HepG2 (cell line): ENCODE data around the gene LINGO3. TPM values are rescaled to one million over a fixed set of nuclear protein-coding genes. Genes with fewer than 3 reads are reported as not detected.

ENCODE experiments used
- AKAP8 ChIP-seq: sonication (generic); formaldehyde crosslinking; IDR thresholded peaks from 2 replicates; pipeline ENCODE4 v1.5.1; 2020; ENCODE audit warnings: mild to moderate bottlenecking, missing genetic modification reagents
- HNRNPLL ChIP-seq: fragments of 200-400 bp; formaldehyde crosslinking; IDR thresholded peaks from 2 replicates; pipeline ENCODE4 v1.6.1; 2017; ENCODE audit warnings: mild to moderate bottlenecking, low read depth, low read length; ENCODE audit not compliant: poor library complexity, severe bottlenecking
- KDM5A ChIP-seq: fragments of 200-600 bp; sonication (generic); IDR thresholded peaks from 2 replicates; pipeline ENCODE4 v1.7.0; 2018; ENCODE audit warnings: antibody characterized with exemption, mild to moderate bottlenecking, low read length, borderline replicate concordance
- KLF16 ChIP-seq, 2 experiments: sonication (generic) in 1 of 2; formaldehyde crosslinking in 1 of 2; IDR thresholded peaks; 2 replicates each; pipeline versions ENCODE4 v1.6.1 to v1.8.0; 2016 to 2023; ENCODE audit warnings: missing genetic modification reagents in 2 of 2, missing compliant biosample characterization in 1 of 2
- NFE2L2 ChIP-seq: fragments of 150-350 bp; IDR thresholded peaks from 2 replicates; pipeline ENCODE4 v1.6.1; 2014; ENCODE audit warnings: low read length
- NFIC ChIP-seq: IDR thresholded peaks from 2 replicates; pipeline ENCODE4 v1.6.1; 2012; ENCODE audit warnings: mild to moderate bottlenecking, low read length, inconsistent platforms
- NR3C1 ChIP-seq: sonication (generic); formaldehyde crosslinking; IDR thresholded peaks from 2 replicates; pipeline ENCODE4 v1.4.0; 2020; ENCODE audit warnings: missing genetic modification reagents
- PAWR ChIP-seq: sonication (generic); formaldehyde crosslinking; IDR thresholded peaks from 2 replicates; pipeline ENCODE4 v1.4.0; 2020; ENCODE audit warnings: missing genetic modification reagents, mild to moderate bottlenecking, borderline replicate concordance
- PAX8 ChIP-seq: sonication (generic); formaldehyde crosslinking; IDR thresholded peaks from 2 replicates; pipeline ENCODE4 v1.8.0; 2022; ENCODE audit warnings: mild to moderate bottlenecking, missing genetic modification reagents, borderline replicate concordance
- POLR2AphosphoS5 ChIP-seq: IDR thresholded peaks from 2 replicates; pipeline ENCODE4 v1.6.1; 2012; ENCODE audit warnings: low read depth, low read length
- RELA ChIP-seq: sonication (generic); formaldehyde crosslinking; IDR thresholded peaks from 2 replicates; pipeline ENCODE4 v1.4.0; 2020; ENCODE audit warnings: missing genetic modification reagents
- SYNCRIP ChIP-seq: fragments of 200-400 bp; formaldehyde crosslinking; IDR thresholded peaks from 2 replicates; pipeline ENCODE4 v1.6.1; 2018; ENCODE audit warnings: mild to moderate bottlenecking, low read depth, low read length; ENCODE audit not compliant: insufficient read depth
- YEATS4 ChIP-seq: sonication (generic); formaldehyde crosslinking; IDR thresholded peaks from 2 replicates; pipeline ENCODE4 v1.4.0; 2020; ENCODE audit warnings: missing genetic modification reagents, borderline replicate concordance
- ZNF180 ChIP-seq: sonication (generic); formaldehyde crosslinking; IDR thresholded peaks from 2 replicates; pipeline ENCODE4 v1.4.0; 2020; ENCODE audit warnings: low read depth, missing genetic modification reagents, borderline replicate concordance
- ZNF207 ChIP-seq: fragments of 450-650 bp; IDR thresholded peaks from 2 replicates; pipeline ENCODE4 v1.6.1; 2016; ENCODE audit warnings: antibody characterized with exemption, borderline replicate concordance
- ZNF333 ChIP-seq: sonication (generic); formaldehyde crosslinking; IDR thresholded peaks from 2 replicates; pipeline ENCODE4 v1.4.0; 2020; ENCODE audit warnings: mild to moderate bottlenecking, missing genetic modification reagents, borderline replicate concordance
- ZNF629 ChIP-seq: sonication (generic); formaldehyde crosslinking; conservative IDR thresholded peaks from 2 replicates; pipeline ENCODE4 v1.5.0; 2020; ENCODE audit warnings: missing genetic modification reagents
- ZNF891 ChIP-seq: sonication (generic); formaldehyde crosslinking; IDR thresholded peaks from 2 replicates; pipeline ENCODE4 v1.5.0; 2020; ENCODE audit warnings: mild to moderate bottlenecking, missing genetic modification reagents
- ZSCAN21 ChIP-seq: sonication (generic); formaldehyde crosslinking; IDR thresholded peaks from 2 replicates; pipeline ENCODE4 v1.8.0; 2022; ENCODE audit warnings: mild to moderate bottlenecking, missing genetic modification reagents, moderate library complexity, borderline replicate concordance
- ZSCAN31 ChIP-seq: sonication (generic); formaldehyde crosslinking; IDR thresholded peaks from 2 replicates; pipeline ENCODE4 v1.5.0; 2020; ENCODE audit warnings: low read depth, mild to moderate bottlenecking, missing genetic modification reagents
- polyA plus RNA-seq, 8 experiments: library from polyadenylated mRNA; depleted of rRNA in 3 of 8; stranded (reverse) in 7 of 8; unstranded in 1 of 8; fragments of >200 nt; fragmentation: Illumina TruSeq in 4 of 8; extraction: Trizol in 4 of 8; gene quantifications; 2 replicates each; pipeline versions ENCODE4 v1.2.1 to v1.2.3, GENCODE V29; 2011 to 2016; ENCODE audit warnings: low read depth in 4 of 8, missing spikeins in 1 of 8, mixed read lengths in 1 of 8; ENCODE audit not compliant: insufficient read depth in 1 of 8
- total RNA-seq, 5 experiments: library from RNA; depleted of rRNA; stranded (reverse); fragments of >200 nt; fragmentation: Illumina TruSeq; extraction: Trizol; gene quantifications; 2 replicates each; pipeline ENCODE4 v1.2.3, GENCODE V29; 2016; ENCODE audit warnings: low read depth in 1 of 5
- TF ChIP-seq, protein P1 (sequence below): IDR thresholded peaks from 2 replicates; pipeline ENCODE4 v1.6.1; 2016; ENCODE audit warnings: missing compliant biosample characterization, missing genetic modification reagents, borderline replicate concordance
- TF ChIP-seq, protein P2 (sequence below): sonication (generic); formaldehyde crosslinking; conservative IDR thresholded peaks from 2 replicates; pipeline ENCODE4 v1.4.0; 2020; ENCODE audit warnings: missing genetic modification reagents
- TF ChIP-seq, protein P3 (sequence below): IDR thresholded peaks from 2 replicates; pipeline ENCODE4 v1.6.1; 2016; ENCODE audit warnings: mild to moderate bottlenecking
- TF ChIP-seq, protein P4 (sequence below): sonication (generic); formaldehyde crosslinking; IDR thresholded peaks from 2 replicates; pipeline ENCODE4 v1.4.0; 2020; ENCODE audit warnings: missing genetic modification reagents

Gene LINGO3
- total and polyA plus RNA-seq, 2 of the 13 experiments (the other 11 are each of a cell fraction or from before 2014, with no cell fraction given), result not detected

DNA sequence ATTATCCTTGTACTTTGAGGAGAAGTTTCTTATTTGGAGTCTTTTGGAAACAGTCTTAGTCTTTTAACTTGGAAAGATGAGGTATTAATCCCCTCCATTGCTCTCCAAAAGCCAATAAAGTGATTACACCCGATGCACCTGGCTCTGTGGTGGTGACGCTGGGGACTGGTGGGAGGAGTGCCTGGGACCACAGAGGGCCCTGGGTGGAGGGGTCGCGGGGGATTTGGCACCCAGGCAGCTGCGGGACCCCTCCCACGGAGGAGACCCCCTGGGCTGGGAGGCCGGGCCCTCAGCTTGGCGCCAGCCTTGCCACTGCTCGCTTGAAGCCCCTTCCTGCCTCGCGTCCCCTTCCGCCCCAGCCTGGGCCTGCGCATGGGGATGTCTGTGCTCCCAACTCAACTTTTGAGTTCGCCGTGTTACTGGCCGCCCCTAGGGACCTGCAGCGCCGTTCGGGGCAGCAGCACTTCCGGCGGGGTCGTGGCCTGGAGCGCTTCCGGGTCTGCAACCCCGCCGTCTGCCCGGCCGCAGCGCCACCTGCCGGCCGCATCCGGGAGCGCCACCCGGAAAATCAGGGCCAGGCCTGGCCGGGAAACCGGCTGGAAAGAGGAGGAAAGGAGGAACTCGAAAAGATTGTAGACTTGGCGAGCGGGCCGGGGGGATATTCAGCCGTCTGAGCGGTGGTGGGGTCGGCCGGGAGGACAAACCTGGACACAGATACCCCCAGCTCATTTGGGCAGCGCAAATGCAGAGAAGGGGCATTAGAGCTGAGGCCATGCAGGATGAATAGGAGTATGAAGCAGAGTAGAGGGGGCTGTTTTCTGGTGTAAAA, 34.4 kb downstream of the LINGO3 start (continued):
- TF ChIP-seq, protein P1, sequence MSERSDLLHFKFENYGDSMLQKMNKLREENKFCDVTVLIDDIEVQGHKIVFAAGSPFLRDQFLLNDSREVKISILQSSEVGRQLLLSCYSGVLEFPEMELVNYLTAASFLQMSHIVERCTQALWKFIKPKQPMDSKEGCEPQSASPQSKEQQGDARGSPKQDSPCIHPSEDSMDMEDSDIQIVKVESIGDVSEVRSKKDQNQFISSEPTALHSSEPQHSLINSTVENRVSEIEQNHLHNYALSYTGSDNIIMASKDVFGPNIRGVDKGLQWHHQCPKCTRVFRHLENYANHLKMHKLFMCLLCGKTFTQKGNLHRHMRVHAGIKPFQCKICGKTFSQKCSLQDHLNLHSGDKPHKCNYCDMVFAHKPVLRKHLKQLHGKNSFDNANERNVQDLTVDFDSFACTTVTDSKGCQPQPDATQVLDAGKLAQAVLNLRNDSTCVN (CRISPR knock-in tag), result peak; percentile 66; the same call in 1 of the 2 replicates
- TF ChIP-seq YEATS4 (CRISPR knock-in tag), result 0 out of 2 replicates have a peak, but pooled peaks have one; percentile 37
- peak in 1 of 2 experiments; percentile 75; a peak in 1 of 4 replicates for TF ChIP-seq KLF16 (CRISPR knock-in tag; IDR thresholded peaks at IDR 0.05)
- peak; percentile 100 for TF ChIP-seq AKAP8
- TF ChIP-seq SYNCRIP, result no peak
- TF ChIP-seq, protein P2, sequence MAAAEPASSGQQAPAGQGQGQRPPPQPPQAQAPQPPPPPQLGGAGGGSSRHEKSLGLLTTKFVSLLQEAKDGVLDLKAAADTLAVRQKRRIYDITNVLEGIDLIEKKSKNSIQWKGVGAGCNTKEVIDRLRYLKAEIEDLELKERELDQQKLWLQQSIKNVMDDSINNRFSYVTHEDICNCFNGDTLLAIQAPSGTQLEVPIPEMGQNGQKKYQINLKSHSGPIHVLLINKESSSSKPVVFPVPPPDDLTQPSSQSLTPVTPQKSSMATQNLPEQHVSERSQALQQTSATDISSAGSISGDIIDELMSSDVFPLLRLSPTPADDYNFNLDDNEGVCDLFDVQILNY (CRISPR knock-in tag), result no peak
- peak; percentile 77; the same call in 1 of the 2 replicates for TF ChIP-seq ZSCAN21 (CRISPR knock-in tag)
- no peak for TF ChIP-seq ZNF207
- TF ChIP-seq ZNF629 (CRISPR knock-in tag), result no peak
- TF ChIP-seq ZSCAN31, result peak; percentile 85
- TF ChIP-seq, protein P3, sequence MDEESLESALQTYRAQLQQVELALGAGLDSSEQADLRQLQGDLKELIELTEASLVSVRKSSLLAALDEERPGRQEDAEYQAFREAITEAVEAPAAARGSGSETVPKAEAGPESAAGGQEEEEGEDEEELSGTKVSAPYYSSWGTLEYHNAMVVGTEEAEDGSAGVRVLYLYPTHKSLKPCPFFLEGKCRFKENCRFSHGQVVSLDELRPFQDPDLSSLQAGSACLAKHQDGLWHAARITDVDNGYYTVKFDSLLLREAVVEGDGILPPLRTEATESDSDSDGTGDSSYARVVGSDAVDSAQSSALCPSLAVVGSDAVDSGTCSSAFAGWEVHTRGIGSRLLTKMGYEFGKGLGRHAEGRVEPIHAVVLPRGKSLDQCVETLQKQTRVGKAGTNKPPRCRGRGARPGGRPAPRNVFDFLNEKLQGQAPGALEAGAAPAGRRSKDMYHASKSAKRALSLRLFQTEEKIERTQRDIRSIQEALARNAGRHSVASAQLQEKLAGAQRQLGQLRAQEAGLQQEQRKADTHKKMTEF (CRISPR knock-in tag), result peak; percentile 79; the same call in 1 of the 2 replicates
- peak; percentile 44 for TF ChIP-seq HNRNPLL
- TF ChIP-seq NFE2L2, result no peak
- TF ChIP-seq NR3C1 (CRISPR knock-in tag), result no peak
- TF ChIP-seq PAWR (CRISPR knock-in tag), result no peak
- TF ChIP-seq, protein P4, sequence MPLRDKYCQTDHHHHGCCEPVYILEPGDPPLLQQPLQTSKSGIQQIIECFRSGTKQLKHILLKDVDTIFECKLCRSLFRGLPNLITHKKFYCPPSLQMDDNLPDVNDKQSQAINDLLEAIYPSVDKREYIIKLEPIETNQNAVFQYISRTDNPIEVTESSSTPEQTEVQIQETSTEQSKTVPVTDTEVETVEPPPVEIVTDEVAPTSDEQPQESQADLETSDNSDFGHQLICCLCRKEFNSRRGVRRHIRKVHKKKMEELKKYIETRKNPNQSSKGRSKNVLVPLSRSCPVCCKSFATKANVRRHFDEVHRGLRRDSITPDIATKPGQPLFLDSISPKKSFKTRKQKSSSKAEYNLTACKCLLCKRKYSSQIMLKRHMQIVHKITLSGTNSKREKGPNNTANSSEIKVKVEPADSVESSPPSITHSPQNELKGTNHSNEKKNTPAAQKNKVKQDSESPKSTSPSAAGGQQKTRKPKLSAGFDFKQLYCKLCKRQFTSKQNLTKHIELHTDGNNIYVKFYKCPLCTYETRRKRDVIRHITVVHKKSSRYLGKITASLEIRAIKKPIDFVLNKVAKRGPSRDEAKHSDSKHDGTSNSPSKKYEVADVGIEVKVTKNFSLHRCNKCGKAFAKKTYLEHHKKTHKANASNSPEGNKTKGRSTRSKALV, result peak; percentile 47; the same call in 1 of the 2 replicates
- TF ChIP-seq PAX8 (CRISPR knock-in tag), result peak; percentile 58; the same call in 1 of the 2 replicates
- peak; percentile 41; the same call in 1 of the 2 replicates for TF ChIP-seq KDM5A
- TF ChIP-seq POLR2AphosphoS5, result peak; percentile 60; the same call in 1 of the 2 replicates
- TF ChIP-seq ZNF891 (CRISPR knock-in tag), result peak; percentile 38; the same call in 1 of the 2 replicates
- TF ChIP-seq NFIC, result no peak
- peak; percentile 87; the same call in 1 of the 2 replicates for TF ChIP-seq ZNF333 (CRISPR knock-in tag)
- no peak for TF ChIP-seq ZNF180
- 0 out of 2 replicates have a peak, but pooled peaks have one; percentile 67 for TF ChIP-seq RELA (CRISPR knock-in tag)
